DMS53 treated with DMSO at 0.1 percent for 48 hours (cell line): ENCODE data around the gene MCTP1.

Experiments used
- DNase-seq: peaks from one replicate; lab custom pipeline; 2025; ENCODE audit not compliant: unreplicated experiment; lab: John Stamatoyannopoulos, UW

The MCTP1 gene

GRCh38 chr5:95078868-95079267, 206.0 kb downstream of the MCTP1 start:
- no peak for DNase-seq

GRCh38 chr5:95076395-95077185, 208.3 kb downstream of the MCTP1 start:
- no peak for DNase-seq

GRCh38 chr5:95075111-95075510, 209.8 kb downstream of the MCTP1 start:
- DNase-seq = no peak

GRCh38 chr5:95072281-95072680, 212.6 kb downstream of the MCTP1 start:
- no peak for DNase-seq

- no peak for DNase-seq
Observed at GRCh38 chr5:95070866-95071265, 214.0 kb downstream of the MCTP1 start.

GRCh38 chr5:95070453-95070852, 214.4 kb downstream of the MCTP1 start:
- DNase-seq = no peak

- DNase-seq = no peak
Observed at GRCh38 chr5:95069948-95070347, 214.9 kb downstream of the MCTP1 start.

- no peak for DNase-seq
Observed at GRCh38 chr5:95069021-95069420, 215.9 kb downstream of the MCTP1 start.

- no peak for DNase-seq
Observed at GRCh38 chr5:95068289-95068910, 216.5 kb downstream of the MCTP1 start.

- no peak for DNase-seq
Observed at GRCh38 chr5:95066048-95066447, 218.8 kb downstream of the MCTP1 start.

GRCh38 chr5:95063492-95063891, 221.4 kb downstream of the MCTP1 start:
- no peak for DNase-seq

GRCh38 chr5:95060098-95060497, 224.8 kb downstream of the MCTP1 start:
- no peak for DNase-seq

- DNase-seq = no peak
Observed at GRCh38 chr5:95059636-95060035, 225.3 kb downstream of the MCTP1 start.

- no peak for DNase-seq
Observed at GRCh38 chr5:95057615-95058014, 227.3 kb downstream of the MCTP1 start.

GRCh38 chr5:95053253-95053652, 231.6 kb downstream of the MCTP1 start:
- no peak for DNase-seq

- no peak for DNase-seq
Observed at GRCh38 chr5:95050708-95051107, 234.2 kb downstream of the MCTP1 start.

- DNase-seq = no peak
Observed at GRCh38 chr5:95048628-95049027, 236.3 kb downstream of the MCTP1 start.

GRCh38 chr5:95045181-95045965, 239.5 kb downstream of the MCTP1 start:
- DNase-seq = no peak

- DNase-seq = no peak
Observed at GRCh38 chr5:95044096-95044495, 240.8 kb downstream of the MCTP1 start.

GRCh38 chr5:95043648-95044047, 241.2 kb downstream of the MCTP1 start:
- DNase-seq = no peak

GRCh38 chr5:95043234-95043633, 241.7 kb downstream of the MCTP1 start:
- DNase-seq = no peak

GRCh38 chr5:95042037-95042436, 242.9 kb downstream of the MCTP1 start:
- peak; percentile 96 for DNase-seq
